GM18511 (cell line): ENCODE results near the gene ZNF423.

ENCODE experiments used
- ATAC-seq: cut with Tn5 transposase; IDR thresholded peaks from one replicate; pipeline ENCODE4 v1.9.1; 2021; ENCODE audit warnings: mild to moderate bottlenecking, moderate library complexity; ENCODE audit not compliant: unreplicated experiment

The ZNF423 gene

DNA sequence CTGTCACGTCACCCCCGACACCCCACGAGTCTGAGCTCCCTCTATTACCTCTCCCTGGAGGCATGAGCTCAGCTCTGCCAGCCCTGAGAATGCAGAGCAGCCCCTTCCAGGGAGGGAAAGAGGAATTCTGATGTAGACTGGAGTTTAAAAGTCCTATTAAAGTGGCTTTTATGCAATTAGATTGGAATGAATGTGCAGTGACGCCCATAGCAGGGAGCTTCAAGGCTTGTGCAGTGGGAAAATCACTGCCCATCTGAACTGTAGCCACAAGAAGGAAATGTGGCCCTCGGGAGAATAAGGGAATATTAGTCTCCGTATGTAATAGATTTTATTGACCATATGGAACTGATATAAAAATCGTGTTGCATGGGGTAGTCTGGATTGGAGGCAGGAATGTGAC is 66.9 kb downstream of the ZNF423 start:
- no peak for ATAC-seq

DNA sequence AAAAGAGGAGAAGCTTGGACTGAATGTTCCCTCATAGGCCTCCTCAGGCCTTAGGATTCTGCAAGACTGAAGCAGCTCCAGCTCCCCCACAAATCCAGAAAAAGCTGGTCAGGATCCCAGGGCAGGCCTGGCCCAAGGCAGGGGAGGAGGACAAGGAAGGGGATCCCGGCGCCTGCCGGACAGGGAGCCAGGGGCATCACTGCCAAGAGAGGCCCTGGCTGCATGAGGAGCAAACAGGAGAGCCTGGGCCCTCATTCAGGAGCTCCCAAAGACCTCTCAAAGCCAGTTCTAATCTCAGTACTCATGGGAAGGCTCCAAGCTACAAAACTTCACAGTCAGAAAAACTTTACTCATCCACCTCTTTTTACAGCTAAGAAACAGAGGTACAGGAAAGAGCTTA is 67.3 kb downstream of the ZNF423 start:
- no peak for ATAC-seq

GRCh38 chr16:49786926-49787557 is 68.9 kb downstream of the ZNF423 start:
- ATAC-seq, result no peak

- ATAC-seq, result no peak
These were observed 69.9 kb downstream of the ZNF423 start for GRCh38 chr16:49785970-49786369.

DNA sequence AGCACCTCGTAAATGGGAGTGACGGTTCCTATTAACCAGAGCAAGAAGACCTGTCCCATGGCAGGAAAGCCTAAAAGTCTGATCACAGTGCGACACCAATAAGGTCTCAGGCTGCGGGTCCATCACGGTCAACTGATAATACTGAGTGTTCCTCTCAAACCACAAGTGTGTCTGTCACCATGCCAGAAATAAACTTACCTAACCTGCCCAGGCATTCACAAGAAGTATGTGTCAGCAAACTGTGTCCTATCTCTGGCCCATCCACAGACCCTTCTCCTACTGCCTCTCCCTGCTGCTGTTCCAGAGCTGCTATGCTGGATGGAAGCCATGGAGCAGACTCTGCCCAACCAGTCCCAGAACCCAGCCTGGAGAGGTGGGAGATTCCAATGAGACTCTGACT is 73.5 kb downstream of the ZNF423 start:
- no peak for ATAC-seq

DNA sequence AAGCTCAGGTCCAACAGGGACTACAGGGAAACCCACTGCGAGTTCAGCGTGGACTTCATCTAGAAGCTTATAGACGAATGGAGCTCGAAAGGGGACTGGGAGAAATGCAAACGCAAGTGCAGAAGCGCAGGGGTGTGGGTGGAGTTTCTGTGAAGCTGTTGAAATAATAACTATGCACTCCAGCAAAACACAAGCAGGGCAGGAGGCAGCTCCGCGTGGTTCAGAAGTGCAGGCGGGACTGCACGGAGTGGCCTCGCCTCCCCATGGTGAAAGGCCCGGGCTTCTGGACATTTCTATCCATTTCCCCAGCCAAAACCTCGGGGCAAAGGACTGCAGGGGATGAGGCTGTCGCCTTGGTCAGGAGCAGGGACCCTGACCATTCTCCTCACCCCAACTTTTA is 74.5 kb downstream of the ZNF423 start:
- ATAC-seq, result no peak

DNA sequence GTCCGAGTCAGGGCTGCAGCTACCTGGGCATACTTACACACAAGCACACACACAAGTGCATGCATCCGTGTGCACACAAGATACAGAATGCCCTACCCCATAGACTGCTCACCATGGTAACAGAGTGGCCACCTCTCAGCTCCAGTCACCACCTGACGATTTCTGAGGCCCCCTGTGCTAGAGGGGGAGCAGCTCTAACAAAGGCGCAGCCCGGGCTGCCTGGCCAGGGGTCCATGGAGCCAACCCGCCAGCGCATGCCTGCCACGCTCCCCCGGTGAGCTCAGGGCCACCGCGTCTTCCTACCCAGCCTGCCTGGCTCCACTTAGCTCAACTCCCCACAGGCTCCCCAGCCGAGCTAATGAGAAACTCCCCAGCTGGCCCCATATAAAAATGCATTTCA is 75.5 kb downstream of the ZNF423 start:
- ATAC-seq, result no peak

GRCh38 chr16:49779979-49780378 is 75.9 kb downstream of the ZNF423 start:
- ATAC-seq, result no peak

- ATAC-seq, result no peak
These were observed 77.5 kb downstream of the ZNF423 start for GRCh38 chr16:49778202-49778930.

- no peak for ATAC-seq
These were observed 79.2 kb downstream of the ZNF423 start for GRCh38 chr16:49776734-49777133.

GRCh38 chr16:49776085-49776595 is 79.8 kb downstream of the ZNF423 start:
- ATAC-seq, result no peak

DNA sequence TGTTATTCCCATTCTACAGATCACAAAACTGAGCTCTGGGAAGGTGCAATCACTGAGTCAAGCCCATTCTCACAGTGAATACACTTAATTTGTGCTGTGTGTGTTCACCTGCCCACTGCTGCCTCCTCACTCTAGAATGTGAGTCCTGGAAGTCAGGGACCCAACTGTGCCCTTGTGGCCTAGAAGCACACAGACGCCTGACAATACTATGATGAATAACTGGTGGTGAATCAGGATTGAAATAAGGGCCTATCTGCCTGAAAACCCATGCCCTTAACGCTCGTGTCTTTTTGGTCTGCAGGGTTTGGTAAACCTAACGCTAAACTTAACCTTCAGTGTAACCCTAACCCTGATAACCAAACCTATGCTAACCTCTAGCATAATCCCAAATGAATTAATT is 80.3 kb downstream of the ZNF423 start:
- ATAC-seq, result no peak

GRCh38 chr16:49775018-49775417 is 80.9 kb downstream of the ZNF423 start:
- ATAC-seq, result no peak

- no peak for ATAC-seq
These were observed 82.1 kb downstream of the ZNF423 start for GRCh38 chr16:49773534-49774475.

DNA sequence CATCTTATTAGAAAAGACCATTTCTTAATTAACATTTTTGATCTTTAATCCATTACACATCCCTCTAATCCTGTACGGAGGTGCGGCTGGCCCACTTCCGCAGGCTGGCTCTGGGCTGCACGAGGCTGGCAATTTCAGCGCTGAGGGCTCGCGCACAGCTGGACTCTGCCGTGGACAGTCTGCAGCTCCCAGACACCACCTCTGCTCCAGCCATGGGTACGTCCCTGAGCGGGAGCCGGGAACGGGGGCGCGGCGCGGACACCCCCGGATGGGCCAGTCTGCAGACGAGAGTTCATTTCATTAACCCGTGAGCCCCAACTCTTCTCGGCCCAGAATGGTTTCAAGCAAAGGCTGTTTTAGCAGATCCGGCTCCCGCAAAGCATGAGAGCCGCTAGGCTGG is 87.9 kb downstream of the ZNF423 start:
- no peak for ATAC-seq

DNA sequence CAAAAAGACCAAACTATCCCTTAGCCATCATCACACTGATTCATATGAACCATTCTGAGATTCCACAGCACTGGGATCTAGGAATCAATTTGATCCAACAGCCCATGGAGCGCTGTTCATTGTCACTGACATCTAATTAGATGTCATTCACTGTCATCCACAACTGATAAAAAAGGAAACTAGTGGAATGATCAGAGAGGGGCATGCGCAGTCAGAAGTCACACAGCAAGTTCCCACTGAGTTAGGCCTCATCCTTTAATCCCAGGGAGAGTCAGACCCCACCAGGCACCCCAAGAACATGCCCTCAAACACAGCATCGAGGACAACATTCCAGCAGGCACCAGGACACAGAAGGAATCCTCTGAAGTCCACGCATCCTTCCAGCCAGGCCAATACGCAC is 88.5 kb downstream of the ZNF423 start:
- no peak for ATAC-seq

GRCh38 chr16:49766225-49766624 is 89.7 kb downstream of the ZNF423 start:
- ATAC-seq, result no peak

- ATAC-seq, result no peak
These were observed 92.1 kb downstream of the ZNF423 start for GRCh38 chr16:49763826-49764225.

DNA sequence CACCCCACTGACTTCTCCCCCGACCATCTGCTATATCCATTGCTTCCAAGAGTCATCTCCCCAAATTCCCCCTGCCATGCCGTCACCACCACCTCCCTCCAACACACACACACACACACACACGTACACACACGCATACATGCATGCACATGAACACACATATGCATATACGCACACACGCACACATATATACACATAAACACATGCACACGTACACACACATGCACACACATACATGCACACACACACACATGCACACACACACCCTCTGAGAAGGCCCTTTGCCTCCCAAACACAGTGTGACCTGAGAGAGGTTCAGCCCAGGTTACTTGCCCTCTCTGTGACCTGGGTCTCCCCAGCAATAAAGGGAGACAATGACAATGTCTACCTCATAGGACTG is 95.1 kb downstream of the ZNF423 start:
- no peak for ATAC-seq

GRCh38 chr16:49757559-49758069 is 98.3 kb downstream of the ZNF423 start:
- no peak for ATAC-seq
